Fibroblast of lung (primary cell): ENCODE measurements around the gene FABP6. TPM values are rescaled to one million over a fixed set of nuclear protein-coding genes. Genes with fewer than 3 reads are reported as not detected.

Experiments used
- DNase-seq, 2 donors: peaks; one replicate each; pipeline versions ENCODE4 v3.0.0 to v3.0.0-alpha.2; 2010; ENCODE audit warnings: low read depth in 2 of 2
- H2AFZ ChIP-seq: 2 replicates; pipeline ENCODE4 v1.5.1; 2012; ENCODE audit warnings: low read length, control low read depth, inconsistent platforms
- H3K27ac ChIP-seq: 2 replicates; pipeline ENCODE4 v1.5.1; 2011; ENCODE audit warnings: low read length, control low read depth; ENCODE audit not compliant: insufficient read depth
- H3K27me3 ChIP-seq: 2 replicates; pipeline ENCODE4 v1.5.1; 2011; ENCODE audit warnings: mild to moderate bottlenecking, low read length; ENCODE audit not compliant: control insufficient read depth, insufficient read depth
- H3K36me3 ChIP-seq: 2 replicates; pipeline ENCODE4 v1.5.1; 2011; ENCODE audit warnings: low read length; ENCODE audit not compliant: control insufficient read depth, insufficient read depth
- H3K4me1 ChIP-seq: 2 replicates; pipeline ENCODE4 v1.5.1; 2011; ENCODE audit warnings: low read length; ENCODE audit not compliant: control insufficient read depth, insufficient read depth; ENCODE audit errors: extremely low read depth
- H3K4me2 ChIP-seq: 2 replicates; pipeline ENCODE4 v1.5.1; 2011; ENCODE audit warnings: low read length, control low read depth; ENCODE audit not compliant: insufficient read depth; ENCODE audit errors: extremely low read depth
- H3K4me3 ChIP-seq, 4 experiments: fragments of 200-600 bp in 1 of 4; sonication (generic) in 1 of 4; replicated peaks in 1 of 4; 2 replicates each; pipeline ENCODE4 v1.5.1; 2011 to 2016; ENCODE audit warnings: low read length in 4 of 4, low read depth in 3 of 4, mild to moderate bottlenecking in 3 of 4, control low read depth in 2 of 4, inconsistent platforms in 1 of 4, mixed read lengths in 1 of 4; ENCODE audit not compliant: insufficient read depth in 1 of 4; ENCODE audit errors: control extremely low read depth in 1 of 4
- H3K79me2 ChIP-seq: 2 replicates; pipeline ENCODE4 v1.5.1; 2012; ENCODE audit warnings: mild to moderate bottlenecking, low read length, inconsistent platforms; ENCODE audit not compliant: control insufficient read depth, insufficient read depth
- H3K9ac ChIP-seq: 2 replicates; pipeline ENCODE4 v1.5.1; 2011; ENCODE audit warnings: mild to moderate bottlenecking, low read length, control low read depth; ENCODE audit not compliant: insufficient read depth
- H3K9me3 ChIP-seq: 2 replicates; pipeline ENCODE4 v1.5.1; 2012; ENCODE audit warnings: low read depth, low read length; ENCODE audit not compliant: control insufficient read depth, insufficient read depth
- H4K20me1 ChIP-seq: 2 replicates; pipeline ENCODE4 v1.5.1; 2011; ENCODE audit warnings: low read length; ENCODE audit not compliant: control insufficient read depth, insufficient read depth; ENCODE audit errors: extremely low read depth
- EZH2 ChIP-seq: IDR thresholded peaks from 2 replicates; pipeline ENCODE4 v1.5.1; 2012; ENCODE audit warnings: low read length, control low read depth, mild to moderate bottlenecking; ENCODE audit errors: missing control alignments
- polyA plus RNA-seq, 2 donors: library from polyadenylated mRNA; depleted of rRNA in 1 of 2; stranded (reverse) in 1 of 2; unstranded in 1 of 2; fragments of >200 nt; gene quantifications; 2 replicates each; pipeline ENCODE4 v1.2.1, GENCODE V29; 2011 to 2012; ENCODE audit warnings: missing spikeins in 1 of 2
- total RNA-seq: library from RNA; depleted of rRNA; stranded (reverse); fragments of >200 nt; gene quantifications from 2 replicates; pipeline ENCODE4 v1.2.1, GENCODE V29; 2014
- TF ChIP-seq, protein P1 (sequence below), 2 donors: IDR thresholded peaks in 1 of 2; conservative IDR thresholded peaks in 1 of 2; 1 replicate in 1 of 2; 2 replicates in 1 of 2; pipeline ENCODE4 v1.5.1; 2011 to 2012; ENCODE audit warnings: low read length in 2 of 2, control low read depth in 1 of 2, inconsistent platforms in 1 of 2, low read depth in 1 of 2, mild to moderate bottlenecking in 1 of 2

The FABP6 gene
- total and polyA plus RNA-seq, 2 donors (not counting 1 experiment from before 2014, with no cell fraction given) = not detected

DNA sequence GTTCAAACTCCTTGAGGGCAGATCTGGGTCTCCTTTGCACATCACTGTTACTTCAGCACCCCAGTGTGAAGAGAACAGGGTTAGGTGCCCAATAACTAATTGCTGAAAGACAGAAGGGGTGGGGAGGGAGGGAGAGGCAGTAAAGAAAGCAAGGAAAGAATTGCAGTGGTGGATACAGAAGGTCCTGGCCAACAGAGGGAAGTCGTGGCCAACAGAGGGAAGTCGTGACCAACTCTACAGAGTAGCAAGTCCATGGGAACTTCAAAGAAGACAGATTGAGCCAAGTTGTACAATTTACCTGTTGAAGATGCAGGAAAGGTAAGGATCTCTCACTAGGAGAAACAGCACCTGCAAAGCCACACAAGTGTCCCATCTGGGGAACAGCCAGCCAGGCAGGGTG is 56.0 kb downstream of the FABP6 start:
- no peaks in the 10 kb centered on the region for H3K9me3 ChIP-seq
- H3K79me2 ChIP-seq = no peaks in the 10 kb centered on the region
- H3K4me3 ChIP-seq = no peak overlapping the region
- H3K9ac ChIP-seq = no peak overlapping the region
- no peaks in the 10 kb centered on the region for H4K20me1 ChIP-seq
- TF ChIP-seq EZH2 = no peak
- TF ChIP-seq, protein P1, sequence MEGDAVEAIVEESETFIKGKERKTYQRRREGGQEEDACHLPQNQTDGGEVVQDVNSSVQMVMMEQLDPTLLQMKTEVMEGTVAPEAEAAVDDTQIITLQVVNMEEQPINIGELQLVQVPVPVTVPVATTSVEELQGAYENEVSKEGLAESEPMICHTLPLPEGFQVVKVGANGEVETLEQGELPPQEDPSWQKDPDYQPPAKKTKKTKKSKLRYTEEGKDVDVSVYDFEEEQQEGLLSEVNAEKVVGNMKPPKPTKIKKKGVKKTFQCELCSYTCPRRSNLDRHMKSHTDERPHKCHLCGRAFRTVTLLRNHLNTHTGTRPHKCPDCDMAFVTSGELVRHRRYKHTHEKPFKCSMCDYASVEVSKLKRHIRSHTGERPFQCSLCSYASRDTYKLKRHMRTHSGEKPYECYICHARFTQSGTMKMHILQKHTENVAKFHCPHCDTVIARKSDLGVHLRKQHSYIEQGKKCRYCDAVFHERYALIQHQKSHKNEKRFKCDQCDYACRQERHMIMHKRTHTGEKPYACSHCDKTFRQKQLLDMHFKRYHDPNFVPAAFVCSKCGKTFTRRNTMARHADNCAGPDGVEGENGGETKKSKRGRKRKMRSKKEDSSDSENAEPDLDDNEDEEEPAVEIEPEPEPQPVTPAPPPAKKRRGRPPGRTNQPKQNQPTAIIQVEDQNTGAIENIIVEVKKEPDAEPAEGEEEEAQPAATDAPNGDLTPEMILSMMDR (conservative IDR thresholded peaks at IDR 0.05 in 1 of 2, IDR thresholded peaks at IDR 0.05 in 1 of 2; ENCODE audit: low read depth in 1 of 2, low read length in 2 of 2) = no peak
- H3K27ac ChIP-seq = no peak overlapping the region
- H3K4me2 ChIP-seq = no peak overlapping the region
- no peak overlapping the region for H2AFZ ChIP-seq
- H3K36me3 ChIP-seq = no peaks in the 10 kb centered on the region
- no peak for DNase-seq
- no peaks in the 10 kb centered on the region for H3K27me3 ChIP-seq
- H3K4me1 ChIP-seq = no peaks in the 10 kb centered on the region

DNA sequence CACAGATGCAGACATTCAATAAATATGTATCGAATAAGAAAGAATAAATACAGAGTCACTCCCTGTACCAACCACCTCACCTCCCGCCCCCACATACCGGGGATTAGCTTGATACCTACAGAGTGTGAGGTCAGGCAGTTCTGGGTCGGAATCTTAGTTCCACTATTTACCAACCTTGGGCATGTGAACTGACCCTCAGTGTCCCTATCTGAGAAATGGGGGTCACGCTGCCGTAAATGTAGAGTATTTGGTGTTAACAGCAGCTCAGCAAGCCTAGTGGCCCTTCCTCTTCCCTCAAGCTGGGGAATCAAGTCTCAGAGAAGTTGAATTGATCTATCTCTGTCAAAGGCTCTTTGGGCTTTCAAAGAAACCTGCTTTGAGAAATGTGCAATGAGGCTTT is 57.6 kb downstream of the FABP6 start:
- H3K4me3 ChIP-seq = no peak overlapping the region
- H3K4me2 ChIP-seq = no peak overlapping the region
- H3K9ac ChIP-seq = no peak overlapping the region
- no peaks in the 10 kb centered on the region for H3K27me3 ChIP-seq
- no peak for DNase-seq
- no peak for TF ChIP-seq EZH2
- TF ChIP-seq, protein P1 (conservative IDR thresholded peaks at IDR 0.05 in 1 of 2, IDR thresholded peaks at IDR 0.05 in 1 of 2; ENCODE audit: low read depth in 1 of 2, low read length in 2 of 2) = no peak
- H4K20me1 ChIP-seq = no peaks in the 10 kb centered on the region
- no peaks in the 10 kb centered on the region for H3K4me1 ChIP-seq
- H3K36me3 ChIP-seq = no peaks in the 10 kb centered on the region
- no peak overlapping the region for H2AFZ ChIP-seq
- H3K27ac ChIP-seq = no peak overlapping the region
- no peaks in the 10 kb centered on the region for H3K9me3 ChIP-seq
- H3K79me2 ChIP-seq = no peaks in the 10 kb centered on the region

DNA sequence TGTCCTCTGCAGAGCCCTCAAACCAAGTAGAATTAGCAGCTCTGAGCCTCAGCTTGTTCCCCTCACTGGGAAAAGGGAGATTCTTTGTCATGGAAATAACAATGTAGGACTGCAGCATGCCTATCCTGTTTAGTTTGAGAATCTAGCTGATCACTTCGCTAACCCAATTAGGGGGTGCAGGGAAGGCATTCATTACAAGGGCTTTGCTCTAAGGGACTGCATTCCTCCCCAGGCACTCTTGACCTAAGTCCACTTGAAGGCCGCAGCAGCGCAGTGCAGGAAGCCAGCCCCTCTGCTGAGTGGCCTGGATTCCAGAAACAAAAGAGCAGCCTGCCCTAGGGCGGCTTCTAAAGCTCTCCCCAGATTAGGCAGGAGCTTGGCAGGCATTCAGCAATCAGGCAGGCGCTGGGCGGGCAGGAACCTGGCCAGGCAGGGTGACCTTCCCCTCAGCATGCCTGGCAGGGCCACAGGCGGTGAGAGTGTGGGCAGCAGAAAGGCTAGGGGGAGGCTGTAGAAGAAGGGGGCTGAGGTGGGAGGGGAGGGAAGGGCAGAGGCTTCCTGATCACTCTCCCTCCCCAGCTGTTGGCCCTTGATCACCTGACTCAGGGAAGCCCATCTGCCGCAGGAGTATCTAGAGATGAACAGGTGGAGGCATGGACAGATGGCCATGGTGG is 58.2 kb downstream of the FABP6 start:
- no peak overlapping the region for H2AFZ ChIP-seq
- no peak overlapping the region for H3K4me2 ChIP-seq
- H3K79me2 ChIP-seq = no peaks in the 10 kb centered on the region
- H3K4me3 ChIP-seq = no peak overlapping the region
- DNase-seq = peak in 1 of 2 donors; percentile 70
- no peaks in the 10 kb centered on the region for H3K36me3 ChIP-seq
- H3K27me3 ChIP-seq = no peaks in the 10 kb centered on the region
- H4K20me1 ChIP-seq = no peaks in the 10 kb centered on the region
- TF ChIP-seq EZH2 = no peak
- TF ChIP-seq, protein P1 (conservative IDR thresholded peaks at IDR 0.05 in 1 of 2, IDR thresholded peaks at IDR 0.05 in 1 of 2; ENCODE audit: low read depth in 1 of 2, low read length in 2 of 2) = no peak
- H3K27ac ChIP-seq = no peak overlapping the region
- no peaks in the 10 kb centered on the region for H3K4me1 ChIP-seq
- no peak overlapping the region for H3K9ac ChIP-seq
- H3K9me3 ChIP-seq = no peaks in the 10 kb centered on the region

Other genes with a start within 250 kb of the FABP6 start
- gene TTC1, start 220.4 kb upstream of the FABP6 start, total RNA-seq = 39.5 and 41.6 TPM in 2 replicates
- gene TTC1, start 220.4 kb upstream of the FABP6 start, polyA plus RNA-seq = 63.7 and 68.3 TPM in 2 replicates
- 14.9 and 17.0 TPM in 2 replicates for gene PWWP2A, start 110.1 kb upstream of the FABP6 start, total RNA-seq
- gene PWWP2A, start 110.1 kb upstream of the FABP6 start, polyA plus RNA-seq = 10.4 and 11.7 TPM in 2 replicates
- gene CCNJL, start 83.1 kb downstream of the FABP6 start, total RNA-seq = 0.26 TPM in 1 of 2 replicates, not detected in the other
- gene CCNJL, start 83.1 kb downstream of the FABP6 start, polyA plus RNA-seq = 0.68 and 0.73 TPM in 2 replicates
- 0.77 and 2.3 TPM in 2 replicates for gene C1QTNF2, start 141.1 kb downstream of the FABP6 start, total RNA-seq
- 2.3 and 4.5 TPM in 2 replicates for gene C1QTNF2, start 141.1 kb downstream of the FABP6 start, polyA plus RNA-seq
- gene FAM200C, start 170.5 kb downstream of the FABP6 start, total RNA-seq = 4.9 and 5.3 TPM in 2 replicates
- 1.8 and 4.0 TPM in 2 replicates for gene FAM200C, start 170.5 kb downstream of the FABP6 start, polyA plus RNA-seq
- gene SLU7, start 189.6 kb downstream of the FABP6 start, total RNA-seq = 74.5 and 79.4 TPM in 2 replicates
- 35.6 and 47.1 TPM in 2 replicates for gene SLU7, start 189.6 kb downstream of the FABP6 start, polyA plus RNA-seq
- 17.5 and 77.5 TPM in 2 replicates for gene PTTG1, start 192.3 kb downstream of the FABP6 start, total RNA-seq
- 108 and 363 TPM in 2 replicates for gene PTTG1, start 192.3 kb downstream of the FABP6 start, polyA plus RNA-seq